GM20431 (cell line): ENCODE data around the gene BLVRB.
"Not testable (repeated sequence)": the region's sequence is repeated elsewhere in the genome, so short reads cannot be mapped to it uniquely, and the experiment has no call there.

ENCODE experiments used
- in situ Hi-C: fragments of 300-500 bp; cut with MseI, MboI; formaldehyde crosslinking; loops from one replicate; pipeline ENCODE4 v1.15.0; 2020; ENCODE audit warnings: low sequenced_read_pairs; ENCODE audit not compliant: unreplicated experiment

BLVRB gene

GRCh38 chr19:40411958-40412499 is 53.5 kb downstream of the BLVRB start:
- in situ Hi-C loops, result no loop called here

DNA sequence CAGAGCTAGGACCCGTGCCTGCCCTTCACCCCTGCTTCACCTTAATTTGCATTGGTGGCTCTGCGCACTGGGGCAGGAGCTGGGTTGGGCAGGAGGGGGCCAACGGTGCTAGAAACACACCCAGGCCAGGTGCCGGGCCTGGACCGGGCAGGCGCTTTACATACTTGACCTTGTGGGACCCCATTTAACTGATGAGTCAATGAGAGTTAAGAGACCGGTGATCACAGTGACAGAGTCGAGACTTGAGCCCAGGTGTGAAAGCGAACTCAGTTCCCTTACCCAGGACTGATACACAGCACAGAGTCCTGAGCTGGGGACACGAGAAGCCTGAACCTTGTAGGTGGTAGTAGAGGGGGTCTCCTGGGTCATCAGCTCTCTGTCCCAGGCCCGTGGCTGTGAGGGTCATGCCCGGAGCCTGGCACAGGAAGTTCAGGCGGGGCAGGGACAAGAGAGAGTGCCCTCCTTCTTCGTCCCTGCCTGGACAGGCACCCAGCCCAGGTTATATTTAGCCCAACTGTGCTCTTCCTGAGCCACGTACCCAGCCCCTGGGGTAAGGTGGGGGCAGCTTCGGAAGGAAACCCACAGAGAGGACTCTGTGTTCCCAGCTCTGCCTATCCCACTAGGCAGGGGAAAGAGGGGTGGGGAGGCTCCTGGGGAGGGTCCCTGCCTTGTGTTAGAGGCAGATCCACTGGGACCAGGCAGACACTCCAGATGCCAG is 54.3 kb downstream of the BLVRB start:
- in situ Hi-C loops, result no loop called here

DNA sequence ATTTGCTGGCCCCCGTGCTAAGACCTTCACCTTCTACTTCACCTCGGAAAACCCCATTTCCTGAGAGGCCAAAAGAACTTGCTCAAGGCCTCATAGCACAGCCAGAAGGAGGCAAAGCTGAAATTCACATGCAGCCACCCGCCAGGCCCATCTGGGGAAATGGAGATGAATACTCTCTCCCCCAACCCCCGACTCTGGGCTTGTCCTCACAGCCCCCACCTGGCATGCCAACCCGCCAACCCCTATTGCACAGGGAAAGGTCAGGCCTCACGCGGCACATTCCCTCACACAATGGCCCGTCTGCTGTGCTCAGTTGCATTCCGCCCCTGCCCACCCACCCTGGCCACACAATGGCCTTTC is 55.5 kb downstream of the BLVRB start:
- in situ Hi-C loops, result no loop called here

- in situ Hi-C loops, result not testable (repeated sequence)
Observed at GRCh38 chr19:40408598-40408925, 57.0 kb downstream of the BLVRB start.

DNA sequence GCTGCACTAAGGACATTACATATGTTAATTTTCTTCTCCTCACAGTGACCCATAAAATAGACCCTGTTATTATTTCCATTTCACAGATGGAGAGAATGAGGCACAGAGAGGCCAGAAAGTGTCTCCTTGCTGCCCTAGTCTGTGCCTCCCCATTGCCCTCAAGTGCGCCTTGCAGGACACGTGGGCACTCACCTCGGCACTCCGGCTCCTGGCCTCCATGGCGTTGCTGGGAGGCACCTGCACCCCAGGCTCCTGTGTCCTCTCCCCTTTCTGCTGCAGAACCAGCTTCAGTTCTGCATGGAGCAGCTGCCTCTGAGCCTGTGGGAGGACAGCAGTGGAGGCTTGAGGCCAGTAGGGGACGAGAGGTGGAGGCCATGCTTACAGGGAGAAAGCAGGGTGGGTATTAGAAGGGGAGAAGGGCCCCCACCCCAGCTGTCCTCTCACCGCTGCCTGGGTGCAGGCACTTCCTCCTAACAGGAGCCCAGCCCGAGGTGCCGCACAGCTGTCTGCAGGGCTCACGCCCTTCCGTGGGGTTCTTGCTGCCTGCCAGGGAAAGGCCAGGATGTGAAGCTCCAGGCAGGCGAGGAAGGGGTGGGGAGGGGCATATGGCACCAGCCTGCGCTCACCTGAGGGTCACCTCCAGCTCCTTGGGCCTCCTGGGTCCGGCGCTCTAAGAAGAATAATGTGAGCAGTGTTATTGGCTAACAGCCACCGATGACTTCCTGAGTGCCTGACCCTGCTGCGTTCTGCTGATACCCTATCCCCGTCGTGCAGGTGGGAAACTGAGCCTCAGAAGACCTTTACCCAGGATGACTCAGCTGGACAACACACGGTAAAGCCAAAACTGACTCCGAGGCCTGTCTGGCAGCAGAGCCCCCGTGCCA is 57.6 kb downstream of the BLVRB start:
- in situ Hi-C loops, result no loop called here

GRCh38 chr19:40403262-40403984 is 62.1 kb downstream of the BLVRB start:
- in situ Hi-C loops, result no loop called here

DNA sequence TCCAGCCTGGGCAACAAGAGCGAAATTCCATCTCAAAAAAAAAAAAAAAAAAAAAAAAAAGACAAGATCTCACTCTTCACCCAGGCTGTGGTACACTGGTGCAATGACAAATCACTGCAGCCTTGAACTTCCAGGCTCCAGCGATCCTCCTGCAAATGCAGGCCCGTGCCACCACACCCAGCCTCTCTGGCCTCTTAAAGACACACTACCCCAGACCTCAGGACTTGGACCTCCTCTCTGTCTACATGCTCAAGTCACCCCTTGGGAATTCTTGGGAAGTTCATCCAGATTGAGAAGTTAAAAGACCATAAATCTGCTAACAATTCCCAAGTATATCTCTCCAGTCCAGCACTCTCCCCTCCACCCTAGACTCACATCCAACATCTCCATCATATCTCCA is 65.0 kb downstream of the BLVRB start:
- in situ Hi-C loops, result no loop called here

DNA sequence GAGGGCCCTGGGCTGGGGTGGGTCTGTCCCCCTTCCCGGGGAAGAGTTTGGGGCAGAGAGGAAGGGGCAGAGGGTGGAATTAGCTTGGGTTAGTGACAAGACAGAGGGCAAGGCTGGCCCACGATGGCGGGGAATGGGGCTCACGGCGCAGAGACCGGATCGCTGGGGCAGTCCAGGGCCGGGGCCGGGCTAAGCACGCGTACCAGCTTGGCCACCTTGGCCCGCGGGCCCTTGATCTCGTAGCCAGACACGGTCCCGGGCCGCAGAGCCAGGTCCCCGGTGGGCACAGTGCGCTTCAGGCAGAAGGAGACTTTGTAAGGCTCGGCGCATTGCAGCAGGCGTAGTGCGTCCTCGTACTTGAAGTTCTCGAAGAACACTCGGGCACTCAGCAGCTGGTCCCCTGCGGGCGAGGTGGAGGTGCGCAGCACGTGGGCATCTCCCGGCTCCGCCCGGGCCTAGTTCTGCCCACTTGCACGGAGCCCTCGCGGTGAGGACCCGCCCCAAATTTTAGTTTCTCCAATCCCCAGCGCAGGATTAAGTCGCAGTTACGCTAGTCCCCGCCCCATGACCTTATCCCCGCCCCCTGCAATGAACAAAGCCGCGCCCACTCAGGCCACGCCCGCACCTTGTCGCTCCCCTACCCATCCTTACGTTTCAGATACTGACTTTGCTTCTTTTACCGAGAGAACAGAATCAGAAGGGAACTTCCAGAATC is 67.0 kb downstream of the BLVRB start:
- in situ Hi-C loops, result no loop called here
